Suppressor macrophage treated with lipopolysaccharide for 4 hours (primary cell): ENCODE measurements around the gene RFNG.

Experiments
- DNase-seq: peaks from one replicate; pipeline ENCODE4 v3.0.0-alpha.2; 2020

RFNG gene

DNA sequence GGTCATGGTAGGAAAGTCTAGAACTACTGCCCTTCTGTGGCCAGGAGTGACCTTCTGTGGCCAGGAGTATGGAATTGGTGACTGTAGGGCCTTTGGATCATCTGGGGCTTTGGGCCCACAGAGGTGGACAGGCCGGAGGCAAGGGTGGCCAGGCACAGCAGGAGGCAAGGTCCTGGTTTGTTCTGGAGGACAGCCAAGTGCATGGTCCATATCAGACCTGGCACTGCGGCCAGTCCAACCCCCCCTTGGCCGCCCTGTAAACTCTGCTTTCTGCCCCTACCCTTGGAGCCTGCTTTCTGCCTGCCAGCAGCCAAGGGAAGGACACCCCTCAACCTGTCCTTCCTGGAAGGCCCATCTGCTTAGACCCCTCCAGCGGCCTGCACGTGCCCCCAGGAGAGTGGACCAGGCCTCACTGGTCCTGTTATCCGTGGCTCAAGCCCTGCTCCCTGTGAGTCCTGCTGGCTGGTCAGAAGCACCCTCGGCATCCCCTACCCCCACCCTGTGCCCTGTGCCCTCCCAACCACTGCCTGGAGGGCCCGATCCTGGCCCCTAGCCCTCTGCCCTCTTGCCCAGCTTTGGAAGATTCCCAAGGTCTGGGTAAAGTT is 11.8 kb downstream of the RFNG start:
- no peak for DNase-seq

DNA sequence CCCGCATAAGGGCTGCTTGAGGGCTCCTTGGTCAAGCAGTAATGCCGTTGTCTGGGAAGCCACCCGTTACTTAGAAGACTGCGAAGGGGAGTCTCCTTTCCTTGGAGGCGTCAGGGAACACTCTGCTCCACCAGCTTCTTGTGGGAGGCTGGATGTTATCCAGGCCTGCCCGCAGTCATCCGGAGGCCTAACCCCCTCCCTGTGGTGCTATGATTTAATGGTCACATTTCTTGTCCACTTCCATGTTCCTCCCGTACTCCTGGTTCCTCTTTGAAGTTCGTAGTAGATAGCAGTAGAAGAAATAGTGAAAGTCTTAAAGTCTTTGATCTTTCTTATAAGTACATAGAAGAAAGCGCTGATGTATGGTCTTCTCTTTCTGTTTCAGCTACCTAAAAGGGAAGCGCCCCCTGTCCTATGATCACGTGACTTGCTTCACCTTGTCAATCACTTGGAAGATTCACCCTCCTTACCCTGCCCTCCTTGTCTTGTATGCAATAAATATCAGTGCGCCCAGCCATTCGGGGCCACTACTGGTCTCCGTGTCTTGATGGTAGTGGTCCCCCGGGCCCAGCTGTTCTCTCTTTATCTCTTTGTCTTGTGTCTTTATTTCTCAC is 12.7 kb downstream of the RFNG start:
- DNase-seq, result peak; percentile 70

DNA sequence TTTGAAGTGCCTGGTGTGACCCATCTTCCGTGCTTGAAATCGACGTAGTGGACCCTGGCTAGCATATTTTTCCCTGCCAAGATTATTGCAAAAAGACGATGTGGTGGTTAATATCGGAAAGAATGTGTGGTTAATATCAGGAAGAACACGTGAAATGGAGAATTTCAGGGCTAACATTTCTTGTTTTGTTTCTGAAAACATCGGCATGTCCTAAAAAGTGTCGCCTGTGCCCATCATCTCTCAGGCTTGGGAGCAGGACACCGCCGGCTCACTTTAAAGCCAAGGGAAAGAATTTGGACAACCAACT is 13.8 kb downstream of the RFNG start:
- no peak for DNase-seq

DNA sequence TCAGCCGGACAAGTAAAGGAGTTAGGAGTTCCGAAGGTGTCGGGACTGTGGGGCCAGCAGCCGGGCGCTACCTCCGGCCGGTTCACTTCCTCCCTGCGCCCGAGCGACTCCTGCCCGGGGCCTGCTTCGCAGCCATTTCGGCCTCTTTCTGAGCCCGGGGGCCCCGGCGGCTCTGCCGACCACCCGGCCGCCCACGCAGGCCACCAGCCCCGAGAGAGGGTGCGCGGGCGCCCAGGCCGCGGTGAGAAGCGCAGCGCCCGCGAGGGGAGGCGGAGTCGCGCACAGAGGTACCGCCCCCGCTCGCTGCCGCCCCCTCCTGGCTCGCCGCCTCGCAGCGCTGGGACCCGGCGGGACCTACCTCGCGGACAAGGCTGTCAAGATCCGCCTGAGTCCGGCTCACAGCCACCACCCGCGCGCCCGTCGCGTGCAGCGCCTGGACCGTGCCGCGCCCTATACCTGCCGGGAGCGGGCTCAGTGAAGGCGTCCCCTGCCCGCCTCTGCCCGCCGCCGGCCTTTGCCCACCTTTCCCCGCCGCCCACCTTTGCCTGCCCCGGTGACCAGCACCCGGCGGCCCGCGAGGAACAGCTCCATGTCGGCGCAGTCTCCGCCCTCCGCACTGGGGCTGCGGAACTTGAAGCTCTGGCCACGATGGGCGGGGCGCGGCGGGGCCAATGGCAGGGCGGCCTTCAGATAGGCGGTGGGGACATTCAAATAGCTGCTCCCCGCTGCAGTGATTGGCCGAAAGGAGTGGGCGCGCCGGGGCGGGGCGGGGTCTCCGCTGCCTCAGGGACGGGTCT is 14.3 kb downstream of the RFNG start, which contains the start of gene DCXR:
TSS of gene DCXR (minus strand) at position 606 of the 797 bp plus-strand sequence. CDS start at position 591, 15 bp downstream.
- DNase-seq, result peak; percentile 96

DNA sequence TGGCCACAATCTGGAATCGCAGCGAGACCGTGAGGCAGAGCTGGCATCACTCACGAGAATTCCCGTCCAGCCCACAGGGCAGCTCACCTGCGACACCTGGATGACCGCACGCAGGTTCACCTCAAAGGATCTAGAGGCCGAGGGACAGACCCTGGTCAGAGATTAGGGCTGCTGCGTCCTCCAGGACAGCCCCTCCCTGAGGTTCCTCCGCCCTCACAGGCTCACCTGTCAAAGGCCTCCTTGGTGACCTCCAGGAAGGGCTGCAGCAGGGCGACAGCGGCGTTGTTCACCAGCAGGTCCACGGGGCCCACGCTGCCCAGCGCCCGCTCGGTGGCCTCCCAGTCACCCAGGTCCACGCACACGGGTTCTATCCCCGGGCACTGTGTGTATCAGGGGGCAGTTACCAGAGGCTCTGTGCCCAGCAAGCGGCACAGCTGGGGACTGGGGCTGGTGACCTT is 14.9 kb downstream of the RFNG start:
- no peak for DNase-seq

DNA sequence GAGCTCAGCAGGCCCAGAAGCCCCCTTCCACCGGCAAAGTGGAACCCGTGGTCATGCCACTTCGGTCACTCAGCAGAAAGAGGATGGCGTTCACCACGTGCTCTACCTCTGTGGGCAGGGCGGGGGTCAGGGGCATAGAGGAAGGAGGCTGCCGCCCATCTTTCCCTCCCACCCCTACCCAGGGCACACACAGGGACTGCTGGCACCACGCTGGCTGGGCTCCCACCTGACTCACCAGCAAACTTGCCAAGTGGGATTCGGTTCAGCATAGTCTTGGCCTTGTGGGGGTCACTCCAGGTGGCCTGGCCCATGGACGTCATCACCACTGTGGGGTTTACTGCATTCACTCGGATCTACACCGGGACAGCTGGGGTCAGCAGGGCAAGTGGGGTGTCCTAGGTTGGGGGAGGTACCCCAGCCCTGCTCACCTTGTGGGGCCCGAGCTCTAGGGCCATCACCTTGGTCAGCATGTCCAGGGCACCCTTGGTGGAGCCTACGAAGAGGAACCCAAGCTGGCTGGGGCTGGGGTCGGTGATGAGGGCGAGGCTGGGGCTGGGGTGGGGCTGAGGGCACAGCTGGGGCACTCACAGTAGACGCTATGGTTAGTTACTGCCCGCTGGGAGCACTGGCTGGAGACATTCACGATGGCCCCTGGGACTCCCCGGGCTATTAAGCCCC is 15.5 kb downstream of the RFNG start:
- no peak for DNase-seq

DNA sequence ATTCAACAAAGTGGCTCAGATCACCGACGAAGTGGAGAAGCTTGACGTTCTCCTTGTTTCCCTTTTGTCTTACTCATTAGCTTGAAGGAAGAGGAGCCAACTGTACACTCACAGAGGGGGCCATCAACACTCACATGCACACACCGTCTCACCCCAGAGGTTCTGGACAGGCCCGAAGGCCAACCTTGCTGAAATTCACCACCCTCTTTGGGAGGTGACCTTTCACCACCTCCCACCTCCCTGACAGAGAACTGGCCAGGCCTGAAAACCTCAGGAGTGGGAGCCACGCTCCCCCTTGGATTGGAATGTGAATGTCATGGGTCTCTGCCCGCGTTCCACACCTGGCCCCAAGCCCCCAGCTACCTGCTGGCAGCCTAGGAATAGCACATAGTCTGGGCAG is 16.1 kb downstream of the RFNG start:
- DNase-seq, result no peak

DNA sequence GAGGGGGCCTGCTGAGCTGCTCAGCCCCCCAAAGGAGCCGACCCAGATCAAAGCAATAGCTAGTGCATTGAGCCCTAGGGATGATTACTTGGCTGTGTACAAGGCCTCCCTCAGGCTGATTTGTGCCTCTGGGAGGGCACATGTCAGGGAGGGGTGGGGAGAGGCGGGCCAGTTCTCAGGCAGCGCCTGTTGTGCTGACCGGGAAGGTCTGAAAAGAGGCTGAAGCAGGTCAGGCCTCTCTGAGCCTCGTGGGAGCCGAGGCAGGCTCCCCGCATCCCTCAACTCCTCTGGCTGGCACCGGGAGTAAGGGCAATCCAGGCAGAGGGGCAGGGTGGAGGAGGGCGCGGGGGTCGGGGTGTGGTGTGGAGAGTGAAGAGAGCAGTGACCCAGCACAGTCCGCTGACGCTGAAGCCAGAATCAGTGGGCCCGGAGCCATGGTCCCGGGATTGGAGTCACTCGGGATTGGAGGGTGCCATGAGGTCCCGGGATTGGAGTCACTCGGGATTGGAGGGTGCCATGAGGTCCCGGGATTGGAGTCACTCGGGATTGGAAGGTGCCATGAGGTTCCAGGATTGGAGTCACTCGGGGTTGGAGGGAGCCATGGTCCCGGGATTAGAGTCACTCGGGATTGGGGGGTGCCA is 17.1 kb downstream of the RFNG start:
- no peak for DNase-seq

DNA sequence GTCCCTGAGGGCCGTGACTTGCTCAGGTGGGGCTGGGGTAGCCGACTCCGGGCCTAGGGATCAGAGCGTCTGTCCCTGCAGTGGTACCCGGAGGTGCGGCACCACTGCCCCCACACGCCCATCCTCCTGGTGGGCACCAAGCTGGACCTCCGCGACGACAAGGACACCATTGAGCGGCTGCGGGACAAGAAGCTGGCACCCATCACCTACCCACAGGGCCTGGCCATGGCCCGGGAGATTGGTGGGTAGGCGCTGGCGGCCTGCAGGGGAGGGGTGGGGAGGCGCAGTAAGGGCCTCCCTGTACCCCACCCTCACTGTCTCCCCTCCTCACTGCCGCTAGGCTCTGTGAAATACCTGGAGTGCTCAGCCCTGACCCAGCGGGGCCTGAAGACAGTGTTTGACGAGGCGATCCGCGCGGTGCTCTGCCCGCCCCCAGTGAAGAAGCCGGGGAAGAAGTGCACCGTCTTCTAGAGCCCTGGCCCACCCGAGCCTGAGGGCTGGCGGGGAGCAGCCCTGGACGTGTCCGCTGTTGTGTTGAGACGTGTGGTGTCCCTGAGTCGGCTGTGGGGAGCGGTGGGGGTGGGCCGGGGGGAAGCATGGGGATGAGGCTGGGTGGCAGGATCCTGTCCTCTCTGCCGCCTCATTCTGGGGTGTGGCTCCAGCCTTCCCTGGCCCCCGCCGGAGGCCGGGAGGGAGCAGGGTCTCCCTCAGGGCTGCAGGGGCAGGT is 18.1 kb downstream of the RFNG start:
- no peak for DNase-seq

DNA sequence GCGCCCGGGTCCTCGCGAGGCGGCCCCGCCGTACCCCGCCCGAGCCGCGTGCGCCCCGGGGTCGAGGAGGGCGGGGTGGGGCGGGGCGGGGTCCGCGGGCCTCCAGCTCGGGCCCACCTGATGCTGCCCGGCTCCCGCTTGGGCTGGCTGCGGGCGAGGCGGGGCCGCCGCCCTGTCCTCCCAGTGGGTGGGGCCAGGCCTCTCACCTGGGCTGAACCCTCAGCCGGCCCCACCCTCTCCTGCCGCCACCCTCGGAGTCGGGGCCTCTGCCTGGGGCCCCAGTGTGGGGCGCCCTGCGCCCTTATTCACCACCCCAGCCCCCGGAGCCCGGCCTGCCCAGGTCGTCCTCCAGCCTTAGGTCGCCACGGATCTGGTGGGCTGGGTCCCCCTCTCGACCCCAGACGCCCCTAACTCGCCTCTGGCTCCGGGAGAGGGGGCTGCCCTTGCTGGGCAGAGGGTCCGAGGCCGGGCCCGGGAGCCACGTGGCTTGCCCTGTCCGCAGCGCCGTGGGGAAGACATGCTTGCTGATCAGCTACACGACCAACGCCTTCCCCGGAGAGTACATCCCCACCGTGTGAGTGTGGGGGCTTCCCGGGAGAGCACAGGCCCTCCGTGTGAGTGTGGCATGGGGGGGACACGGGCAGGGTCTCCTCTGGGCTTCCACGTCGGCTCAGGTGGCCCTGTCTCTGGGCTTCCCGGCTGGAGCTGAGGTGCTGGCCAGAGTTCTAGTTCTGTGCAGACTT is 19.6 kb downstream of the RFNG start:
- no peak for DNase-seq

DNA sequence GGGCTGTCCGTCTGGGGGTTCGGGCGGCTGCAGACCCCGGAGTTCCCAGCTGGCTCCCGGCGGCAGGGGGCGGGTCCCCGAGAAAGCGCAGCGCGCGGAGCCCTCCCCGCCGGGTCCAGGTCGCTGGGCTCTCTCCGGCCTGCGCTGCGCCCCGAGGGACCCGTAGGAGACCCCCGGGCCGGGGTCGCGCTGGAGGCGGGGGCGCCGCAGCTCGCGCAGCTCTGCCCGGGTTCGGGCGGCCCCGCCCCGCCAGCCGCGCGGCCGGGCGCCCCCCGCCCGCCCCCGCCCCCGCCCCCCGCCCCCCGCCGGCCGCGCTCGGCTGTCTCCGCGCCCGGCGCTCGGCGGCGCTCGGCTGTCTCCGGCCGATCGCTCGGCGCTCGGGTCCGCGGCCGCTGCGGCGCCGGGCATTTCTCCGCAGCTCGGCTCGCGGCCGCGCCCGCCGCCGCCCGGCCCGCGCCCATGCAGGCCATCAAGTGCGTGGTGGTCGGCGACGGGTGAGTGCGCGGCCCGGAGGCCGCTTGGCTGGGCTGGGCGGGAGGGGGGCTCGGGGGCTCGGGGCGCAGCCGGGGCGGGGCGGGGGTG is 20.2 kb downstream of the RFNG start, which contains the start of gene RAC3:
TSS of gene RAC3 (plus strand) at position 376 of the 582 bp plus-strand sequence. CDS start at position 460, 84 bp downstream.
- peak; percentile 32 for DNase-seq

DNA sequence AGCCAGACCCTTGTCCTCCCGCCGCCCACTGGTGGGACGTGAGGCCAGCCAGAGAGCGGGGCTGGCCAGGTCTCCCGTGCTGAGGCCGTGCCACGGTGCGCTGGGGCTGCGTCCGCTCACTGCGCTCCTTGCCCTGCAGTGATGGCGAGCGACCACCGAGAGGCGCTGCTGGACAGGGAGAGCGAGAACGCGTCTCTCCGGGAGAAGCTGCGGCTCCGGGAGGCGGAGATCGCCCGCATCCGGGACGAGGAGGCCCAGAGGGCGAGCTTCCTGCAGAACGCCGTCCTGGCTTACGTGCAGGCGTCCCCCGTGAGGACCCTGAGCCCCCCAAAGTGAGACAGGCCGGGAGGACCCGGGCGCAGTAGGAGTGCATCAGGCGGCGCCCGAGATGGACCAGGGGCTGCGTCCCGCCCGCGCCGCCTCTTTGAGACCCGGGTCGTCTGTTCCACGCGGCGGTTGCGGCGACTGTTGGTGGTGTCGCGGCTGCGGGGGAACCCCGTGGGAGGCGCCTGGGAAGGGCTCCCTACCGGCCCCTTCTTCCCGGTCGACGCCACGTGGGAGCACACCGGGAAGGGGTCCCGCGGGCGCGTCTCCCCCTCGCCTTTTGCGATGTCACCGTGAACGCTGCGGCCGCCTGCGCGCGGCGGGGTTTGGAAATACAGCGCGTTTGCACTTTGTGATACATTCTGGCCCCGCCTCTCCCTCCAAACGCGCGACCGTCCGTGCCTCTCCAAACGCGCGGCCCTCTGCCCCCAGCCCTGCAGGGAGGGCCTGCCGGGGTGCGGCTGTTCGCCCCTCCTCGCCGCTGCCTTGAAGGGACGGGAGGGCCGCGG is 20.9 kb downstream of the RFNG start:
- DNase-seq, result peak; percentile 88

DNA sequence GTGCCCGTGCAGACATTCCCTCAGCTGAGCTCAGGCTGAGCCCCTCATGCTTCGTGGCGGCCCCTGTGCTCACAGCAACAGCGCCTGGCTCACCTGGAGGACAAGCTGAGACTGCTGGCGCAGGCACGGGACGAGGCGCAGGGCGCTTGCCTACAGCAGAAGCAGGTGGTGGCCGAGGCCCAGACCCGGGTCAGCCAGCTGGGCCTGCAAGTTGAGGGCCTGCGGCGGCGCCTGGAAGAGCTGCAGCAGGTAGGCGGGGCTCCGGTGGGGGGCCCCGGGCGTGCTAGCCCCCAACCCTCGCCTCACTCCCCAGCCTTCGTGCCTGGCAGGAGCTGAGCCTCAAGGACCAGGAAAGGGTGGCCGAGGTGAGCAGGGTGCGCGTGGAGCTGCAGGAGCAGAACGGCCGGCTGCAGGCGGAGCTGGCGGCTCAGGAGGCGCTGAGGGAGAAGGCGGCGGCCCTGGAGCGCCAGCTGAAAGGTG is 21.6 kb downstream of the RFNG start:
- DNase-seq, result no peak

DNA sequence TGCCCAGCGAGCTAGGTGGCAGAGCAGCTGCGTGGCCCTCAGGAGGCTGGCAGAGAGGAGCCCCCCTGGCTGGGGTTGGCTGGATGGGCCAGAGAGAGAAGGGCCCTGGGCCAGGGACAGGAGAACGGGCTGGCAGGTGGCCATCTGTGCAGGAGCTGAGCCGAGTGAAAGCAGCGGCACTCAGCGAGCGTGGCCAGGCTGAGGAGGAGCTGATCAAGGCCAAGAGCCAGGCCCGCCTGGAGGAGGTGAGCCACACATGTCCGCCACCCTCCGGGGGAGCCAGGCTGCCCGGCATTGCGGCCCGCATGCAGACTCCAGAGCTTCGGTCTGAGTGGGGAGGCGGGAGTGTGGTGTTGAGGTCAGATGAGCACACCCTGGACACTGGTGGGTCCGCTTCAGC is 22.2 kb downstream of the RFNG start:
- no peak for DNase-seq

DNA sequence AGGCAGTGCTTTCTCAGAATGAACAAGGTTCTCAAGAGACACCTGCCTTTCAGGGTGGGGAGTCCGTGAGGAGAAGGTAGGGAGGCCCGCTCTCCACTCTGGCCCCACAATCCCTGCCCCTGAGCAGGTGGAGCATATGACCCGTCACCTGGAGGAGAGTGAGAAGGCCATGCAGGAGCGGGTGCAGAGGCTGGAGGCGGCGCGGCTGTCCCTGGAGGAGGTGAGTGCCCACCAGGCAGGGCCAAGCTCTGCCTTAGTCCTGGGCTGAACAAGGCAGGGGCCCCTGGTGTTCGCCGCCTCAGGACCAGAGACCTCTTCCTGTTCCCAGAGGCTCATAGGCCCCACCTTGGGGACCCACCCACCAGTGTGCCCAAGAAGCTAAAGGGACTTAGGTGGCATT is 22.6 kb downstream of the RFNG start:
- no peak for DNase-seq

DNA sequence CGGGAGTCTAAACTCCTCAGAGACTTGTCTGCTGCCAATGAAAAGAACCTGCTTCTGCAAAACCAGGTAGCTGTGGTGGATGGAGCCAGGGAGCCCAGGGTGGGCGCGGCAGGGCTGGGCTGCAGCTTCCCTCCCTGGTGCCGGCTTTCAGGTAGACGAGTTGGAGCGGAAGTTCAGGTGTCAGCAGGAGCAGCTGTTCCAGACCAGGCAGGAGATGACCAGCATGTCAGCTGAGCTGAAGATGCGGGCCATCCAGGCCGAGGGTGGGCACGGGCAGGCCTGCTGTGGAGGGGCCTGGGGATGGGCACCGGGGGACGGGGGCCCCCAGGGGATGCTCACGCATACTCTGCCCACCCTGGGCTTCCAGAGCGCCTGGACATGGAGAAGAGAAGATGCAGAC is 23.4 kb downstream of the RFNG start:
- DNase-seq, result no peak

DNA sequence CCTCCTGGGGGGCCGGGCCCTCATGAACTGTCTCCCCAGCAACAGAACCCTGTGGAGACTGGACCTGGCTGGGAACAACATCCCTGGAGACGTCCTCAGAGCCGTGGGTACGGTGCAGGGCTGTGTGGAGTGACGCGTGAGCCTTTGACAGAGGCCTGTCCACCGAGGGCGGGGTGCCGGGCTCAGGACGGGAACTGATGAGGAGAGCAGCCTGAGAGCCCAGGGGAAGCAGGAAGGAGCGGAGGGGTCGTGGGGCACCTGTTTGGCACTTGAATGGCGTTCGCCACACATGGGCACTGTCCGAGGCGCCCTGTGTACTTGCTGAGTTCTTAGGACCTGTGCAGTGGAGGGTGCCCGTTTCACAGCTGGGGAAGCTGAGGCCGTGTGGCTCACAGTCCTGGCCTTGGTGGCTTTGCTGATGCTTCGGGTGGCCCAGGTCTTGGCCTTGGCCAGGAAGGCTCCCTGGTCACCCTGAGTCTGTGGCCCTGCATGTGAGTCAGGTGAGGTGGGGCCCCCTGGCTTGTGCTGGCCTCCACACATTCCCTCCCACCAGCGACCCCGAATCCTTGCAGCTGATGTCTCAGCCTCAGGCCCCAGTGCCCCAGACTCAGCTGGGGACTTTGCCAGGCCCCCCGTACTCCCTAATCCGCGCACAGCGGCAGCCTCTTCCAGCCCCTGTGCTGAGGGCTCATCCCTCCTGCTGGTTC is 26.1 kb downstream of the RFNG start:
- no peak for DNase-seq

DNA sequence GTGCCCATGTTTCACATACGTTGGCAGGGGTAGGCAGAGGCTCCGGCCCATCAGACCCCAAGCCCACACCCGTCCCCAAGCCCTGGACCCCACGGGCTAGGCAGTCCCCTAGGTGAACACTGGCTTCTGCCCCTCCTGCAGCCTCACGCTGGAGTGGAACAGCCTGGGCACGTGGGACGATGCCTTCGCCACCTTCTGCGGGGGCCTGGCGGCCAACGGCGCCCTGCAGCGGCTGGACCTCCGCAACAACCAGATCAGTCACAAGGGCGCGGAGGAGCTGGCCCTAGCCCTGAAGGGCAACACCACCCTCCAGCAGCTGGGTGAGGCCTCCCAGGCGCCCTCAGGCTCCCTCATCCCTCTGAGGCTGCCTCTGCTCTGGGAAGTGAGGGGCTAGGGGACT is 26.8 kb downstream of the RFNG start:
- DNase-seq, result no peak
